ENCODE results near the gene CLK3.
"Not testable (repeated sequence)": the region's sequence is repeated elsewhere in the genome, so short reads cannot be mapped to it uniquely, and the experiment has no call there.

The CLK3 gene

GRCh38 chr15:74642348-74642733, 26.7 kb downstream of the CLK3 start:
- no peak for DNase-seq (ENCODE audit: low read depth in 2 of 2, low spot score in 1 of 2)

DNA sequence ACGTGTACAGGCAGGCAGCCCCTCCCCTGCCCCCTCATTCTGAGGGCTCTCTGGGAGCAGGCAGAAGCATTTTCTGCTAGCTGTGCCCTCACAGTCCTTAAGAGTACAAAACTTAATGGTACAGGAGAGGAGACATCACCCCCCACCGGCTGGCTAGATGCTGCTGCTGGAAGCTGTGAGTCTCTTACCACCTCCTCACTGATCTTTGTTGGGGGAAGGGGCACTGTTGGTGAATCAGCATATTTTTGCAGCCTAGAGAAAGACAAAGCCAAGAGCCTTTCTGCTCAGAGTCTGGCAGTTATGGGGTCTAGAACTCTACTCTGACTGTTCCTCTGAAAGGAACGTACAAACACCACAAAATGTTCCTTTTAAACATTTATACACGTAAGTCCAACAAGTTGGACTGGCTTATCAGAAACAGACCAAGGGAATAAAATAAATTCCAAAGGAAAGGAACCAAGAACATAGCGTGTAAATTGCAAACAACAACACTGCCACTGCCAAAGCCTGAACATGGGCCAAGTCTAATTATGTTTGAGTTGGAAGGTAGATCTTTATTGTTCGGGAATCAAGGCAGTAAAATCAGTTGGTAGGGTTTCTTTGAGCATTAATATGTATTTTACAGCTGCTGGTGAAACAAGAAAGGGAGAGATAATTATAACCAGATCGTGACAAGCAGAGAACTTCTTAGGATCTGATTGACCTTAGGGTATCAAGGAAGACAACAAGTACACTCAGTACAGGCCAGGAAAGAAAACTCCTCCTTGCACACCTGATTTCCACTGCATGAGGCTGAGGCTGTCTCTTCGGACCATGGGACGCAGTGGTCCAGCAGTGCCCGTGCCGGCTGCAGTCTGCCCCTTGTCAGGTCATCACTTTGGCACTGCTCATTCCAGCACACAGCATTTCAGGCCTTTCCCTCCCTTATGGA, 27.4 kb downstream of the CLK3 start:
- DNase-seq (ENCODE audit: low read depth in 2 of 2, low spot score in 1 of 2), result no peak

- DNase-seq (ENCODE audit: low read depth in 2 of 2, low spot score in 1 of 2), result no peak
Measured at GRCh38 chr15:74643665-74644204, 28.1 kb downstream of the CLK3 start.

DNA sequence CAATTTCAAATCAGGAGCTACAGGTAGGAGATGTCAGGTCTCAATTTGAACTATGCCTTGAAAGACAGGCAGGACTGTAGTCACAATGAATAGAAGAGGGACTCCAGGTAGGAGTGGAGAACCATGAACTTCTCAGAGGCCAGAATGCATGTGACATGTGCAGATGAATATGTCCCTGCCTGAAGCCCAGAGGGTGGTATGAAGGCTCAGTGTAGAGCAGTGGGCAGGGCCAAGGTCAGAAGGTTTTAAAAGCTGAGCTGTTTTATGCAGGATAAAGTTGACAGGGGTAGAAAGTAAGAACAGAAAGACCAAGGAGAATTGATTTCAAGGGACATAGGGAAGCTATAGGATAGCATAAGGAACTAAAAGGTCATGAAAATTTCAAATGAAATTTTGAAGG, 30.8 kb downstream of the CLK3 start:
- no peak for DNase-seq (ENCODE audit: low read depth in 2 of 2, low spot score in 1 of 2)

DNA sequence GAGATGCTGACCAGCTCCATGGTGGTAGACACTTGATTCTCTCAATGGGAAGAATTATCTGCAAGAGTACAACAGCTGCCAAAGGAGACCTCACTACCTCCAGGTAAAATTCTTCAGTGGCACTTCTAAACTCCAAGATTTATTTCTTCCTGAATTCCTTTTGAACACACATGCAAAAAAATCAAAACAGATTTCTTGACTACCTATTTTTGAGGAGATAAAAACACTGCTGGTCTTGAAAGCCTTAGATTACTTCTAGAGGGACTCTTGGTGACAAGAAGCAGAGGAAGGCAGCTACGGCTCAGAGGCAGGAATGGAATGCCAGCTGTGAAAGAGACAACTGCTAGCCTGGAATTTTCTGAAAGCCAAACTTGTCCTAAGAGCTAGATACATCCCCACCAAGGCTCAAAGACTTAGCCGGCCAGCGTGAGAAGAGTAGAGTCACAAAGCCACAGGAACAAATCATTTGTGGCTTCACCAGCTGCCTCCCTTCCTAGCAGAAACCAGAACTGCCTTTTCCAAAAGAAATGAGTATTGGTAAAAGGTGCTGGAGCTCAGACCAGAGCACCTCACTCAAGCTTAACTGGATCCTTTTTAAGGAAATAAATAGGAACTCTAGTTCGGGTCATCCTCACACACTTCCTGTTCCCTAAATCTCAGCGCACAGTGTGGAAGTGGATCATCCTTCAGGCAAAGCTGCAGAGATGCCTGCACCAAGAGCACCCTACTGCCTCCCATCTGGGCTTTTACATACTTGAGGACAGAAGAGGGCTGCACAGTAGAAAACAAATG, 32.6 kb downstream of the CLK3 start:
- no peak for DNase-seq (ENCODE audit: low read depth in 2 of 2, low spot score in 1 of 2)

DNA sequence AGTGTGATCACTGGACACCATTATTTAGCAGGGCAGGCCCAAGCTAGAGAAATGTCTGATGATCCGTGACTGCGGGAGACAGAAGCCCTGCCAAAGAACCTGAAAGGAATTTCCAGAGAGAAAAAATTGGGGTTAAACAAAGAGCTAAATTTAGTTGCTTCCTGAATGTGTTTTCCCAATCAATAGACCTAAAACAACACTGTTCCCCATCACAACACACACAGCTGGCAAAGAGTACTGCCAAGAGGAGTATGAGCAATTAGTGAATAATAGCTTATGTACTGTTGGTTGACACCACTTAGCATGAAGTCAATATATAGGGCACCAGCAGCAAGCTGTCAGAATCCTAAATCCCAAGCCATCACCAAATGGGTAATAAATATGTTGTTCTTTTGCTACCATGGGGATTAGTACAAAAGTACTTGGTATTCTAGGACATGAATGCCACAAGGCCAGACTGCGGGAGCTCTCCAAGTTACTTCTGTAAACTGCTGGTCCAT, 35.7 kb downstream of the CLK3 start:
- DNase-seq (ENCODE audit: low read depth in 2 of 2, low spot score in 1 of 2), result no peak

GRCh38 chr15:74653426-74654102, 37.9 kb downstream of the CLK3 start:
- no peak for DNase-seq (ENCODE audit: low read depth in 2 of 2, low spot score in 1 of 2)

DNA sequence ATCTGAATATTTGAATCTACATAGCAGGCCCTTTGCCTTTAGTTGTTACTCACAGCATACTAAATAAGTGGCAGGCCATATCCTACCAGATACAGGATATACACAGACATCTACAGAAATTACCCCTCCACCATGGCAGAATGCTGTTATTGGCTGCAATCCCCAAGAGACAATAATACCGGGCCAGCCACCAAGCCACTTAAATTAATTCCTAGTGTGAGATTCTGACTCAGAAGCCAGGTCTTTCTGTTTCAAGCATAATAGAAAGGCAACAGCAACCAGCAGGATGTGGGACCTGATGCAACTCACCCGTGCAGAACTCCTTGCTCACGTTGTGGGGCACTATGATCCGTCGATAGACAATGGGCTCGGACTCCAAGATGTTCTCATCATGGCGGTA, 39.8 kb downstream of the CLK3 start:
- no peak for DNase-seq (ENCODE audit: low read depth in 2 of 2, low spot score in 1 of 2)

- no peak for DNase-seq (ENCODE audit: low read depth in 2 of 2, low spot score in 1 of 2)
Measured at GRCh38 chr15:74656935-74657535, 41.4 kb downstream of the CLK3 start.

DNA sequence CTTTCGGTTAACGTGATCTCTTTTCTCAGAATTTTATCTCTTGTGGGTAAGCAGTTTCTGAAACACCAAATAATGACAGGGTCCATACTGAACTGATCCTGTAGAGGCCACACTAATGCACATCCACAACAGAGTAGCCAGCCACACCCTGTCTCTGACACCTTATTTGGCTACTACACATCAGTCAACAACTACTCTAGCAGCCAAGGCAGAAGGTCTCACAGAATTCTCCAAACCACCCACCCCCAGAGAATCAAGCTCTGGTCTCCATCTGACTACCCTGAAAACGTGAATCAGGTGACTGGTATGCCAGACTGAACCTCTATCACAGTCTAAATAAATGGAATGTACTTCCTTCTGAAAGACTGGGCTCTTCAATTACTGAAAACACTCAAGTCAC, 42.2 kb downstream of the CLK3 start:
- DNase-seq (ENCODE audit: low read depth in 2 of 2, low spot score in 1 of 2), result no peak

DNA sequence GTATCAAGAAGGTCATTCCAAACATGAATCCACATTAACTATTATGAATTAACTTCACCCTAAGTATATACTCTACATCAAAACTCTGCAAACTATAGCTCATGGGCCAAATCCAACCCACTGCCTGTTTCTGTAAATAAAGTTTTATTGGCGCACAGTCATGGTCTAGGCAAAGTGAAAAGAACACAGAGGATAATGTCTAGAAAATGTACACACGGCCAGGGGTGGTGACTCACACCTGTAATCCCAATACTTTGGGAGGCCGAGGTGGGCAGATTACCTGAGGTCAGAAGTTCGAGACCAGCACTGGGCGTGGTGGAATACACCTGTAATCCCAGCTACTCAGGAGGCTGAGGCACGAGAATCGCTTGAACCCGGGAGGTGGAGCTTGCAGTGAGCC, 45.6 kb downstream of the CLK3 start:
- not testable (repeated sequence) for DNase-seq (ENCODE audit: low read depth in 2 of 2, low spot score in 1 of 2)

DNA sequence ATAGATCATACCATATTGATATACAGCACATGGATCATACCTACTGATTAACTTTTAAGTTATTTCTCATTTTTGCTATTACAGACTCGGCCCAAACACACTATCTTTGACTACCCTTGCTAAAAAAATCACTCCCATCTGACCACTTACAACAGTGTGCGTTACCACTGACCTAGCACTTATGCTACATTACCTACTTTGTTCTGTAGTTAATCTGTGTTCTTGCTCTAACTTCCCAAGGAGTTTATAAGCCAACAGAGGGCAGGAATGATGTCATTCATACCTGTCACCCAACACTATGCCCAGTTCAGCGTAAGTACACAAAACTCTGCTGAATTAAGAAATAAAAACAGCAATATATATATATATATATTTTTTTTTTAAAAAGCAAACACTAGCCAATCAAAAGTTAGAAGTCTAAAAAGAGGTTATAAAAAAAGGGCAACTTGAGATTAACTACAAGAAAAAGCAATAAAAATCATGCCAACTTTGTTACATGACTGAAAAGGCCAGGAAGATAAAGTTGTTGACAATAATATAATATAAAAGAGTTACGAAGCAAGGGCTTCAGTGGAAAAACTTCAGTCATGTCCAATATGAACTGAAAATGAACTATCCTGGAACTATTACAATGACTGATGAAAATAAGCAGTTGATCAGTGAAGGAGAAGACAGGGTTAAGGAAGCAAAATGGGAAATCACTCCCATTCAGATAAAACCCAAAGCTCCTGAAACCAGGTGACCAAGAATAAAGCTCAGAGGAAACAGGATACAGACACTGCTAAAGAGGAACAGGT, 46.6 kb downstream of the CLK3 start:
- DNase-seq (ENCODE audit: low read depth in 2 of 2, low spot score in 1 of 2), result no peak

- DNase-seq (ENCODE audit: low read depth in 2 of 2, low spot score in 1 of 2), result no peak
Measured at GRCh38 chr15:74663303-74664027, 47.8 kb downstream of the CLK3 start.

GRCh38 chr15:74664028-74664616, 48.5 kb downstream of the CLK3 start:
- no peak for DNase-seq (ENCODE audit: low read depth in 2 of 2, low spot score in 1 of 2)

DNA sequence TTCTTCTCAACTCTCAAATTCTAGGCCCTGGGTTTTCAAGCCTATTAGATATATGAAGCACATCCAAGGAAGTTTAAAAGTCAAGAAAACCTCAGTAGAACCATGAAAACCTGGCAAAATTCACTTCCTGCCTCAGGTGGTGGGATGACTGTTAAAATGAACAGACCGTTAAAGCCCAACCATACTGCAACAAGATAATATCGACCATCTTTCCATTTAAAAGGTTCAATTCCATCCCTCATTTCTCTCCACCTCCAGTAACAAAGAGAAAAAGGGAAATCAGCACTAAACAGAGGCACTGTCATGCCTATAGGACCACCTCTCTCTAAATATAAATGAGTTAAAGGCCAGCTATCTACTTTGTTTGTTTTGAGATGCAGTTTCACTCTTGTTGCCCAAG, 49.0 kb downstream of the CLK3 start:
- no peak for DNase-seq (ENCODE audit: low read depth in 2 of 2, low spot score in 1 of 2)

DNA sequence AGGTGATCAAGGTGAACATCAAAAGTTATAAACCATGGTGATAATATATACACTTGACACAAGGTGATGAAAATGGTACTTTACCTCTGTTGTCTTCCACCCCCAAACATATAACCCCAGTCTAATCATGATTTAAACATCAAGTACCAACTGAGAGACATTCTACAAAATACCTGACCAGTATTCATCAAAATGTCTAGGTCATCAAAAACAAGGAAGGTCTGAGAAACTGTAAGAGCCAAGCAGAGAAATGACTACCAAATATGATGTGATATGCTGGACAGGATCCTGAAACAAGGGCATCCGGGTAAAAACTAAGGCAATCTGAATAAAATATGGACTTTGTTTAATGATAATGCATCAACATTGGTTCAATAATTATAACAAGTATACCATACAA, 52.3 kb downstream of the CLK3 start:
- DNase-seq (ENCODE audit: low read depth in 2 of 2, low spot score in 1 of 2), result no peak

DNA sequence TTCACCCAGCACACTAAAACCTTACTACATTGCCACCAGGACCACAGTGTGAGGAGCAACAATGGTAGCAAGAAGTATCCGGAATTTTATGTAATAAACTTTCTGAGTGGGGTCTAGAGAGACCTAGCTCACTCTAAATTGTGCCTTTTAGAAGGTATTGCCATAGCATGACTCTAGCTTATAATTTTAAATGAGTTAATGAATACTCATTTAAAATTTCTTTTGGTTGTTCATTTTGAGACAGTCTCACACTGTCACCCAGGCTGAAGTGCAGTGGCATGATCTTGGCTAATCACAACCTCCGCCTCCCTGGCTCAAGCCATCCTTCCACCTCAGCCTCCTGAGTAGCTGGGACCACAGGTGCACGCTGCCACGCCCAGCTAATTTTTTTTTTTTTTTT, 54.0 kb downstream of the CLK3 start:
- DNase-seq (ENCODE audit: low read depth in 2 of 2, low spot score in 1 of 2), result no peak

DNA sequence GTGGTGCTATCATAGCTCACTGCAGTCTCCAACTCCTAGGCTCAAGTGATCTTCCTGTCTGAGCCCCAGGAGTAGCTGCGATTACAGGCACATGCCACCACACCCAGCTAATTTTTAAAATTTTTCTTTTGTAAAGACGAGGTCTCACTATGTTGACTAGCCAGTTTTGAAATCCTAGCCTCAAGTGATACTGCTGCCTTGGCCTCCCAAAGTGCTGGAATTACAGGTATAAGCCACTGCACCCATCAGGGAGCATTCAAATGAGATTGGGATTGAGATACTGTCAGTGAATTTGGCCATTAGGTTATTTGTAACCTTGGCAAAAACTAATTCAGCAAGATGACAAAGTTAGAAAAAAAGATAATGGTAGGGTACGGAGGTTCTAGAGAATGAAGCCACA, 58.5 kb downstream of the CLK3 start:
- DNase-seq (ENCODE audit: low read depth in 2 of 2, low spot score in 1 of 2), result no peak

DNA sequence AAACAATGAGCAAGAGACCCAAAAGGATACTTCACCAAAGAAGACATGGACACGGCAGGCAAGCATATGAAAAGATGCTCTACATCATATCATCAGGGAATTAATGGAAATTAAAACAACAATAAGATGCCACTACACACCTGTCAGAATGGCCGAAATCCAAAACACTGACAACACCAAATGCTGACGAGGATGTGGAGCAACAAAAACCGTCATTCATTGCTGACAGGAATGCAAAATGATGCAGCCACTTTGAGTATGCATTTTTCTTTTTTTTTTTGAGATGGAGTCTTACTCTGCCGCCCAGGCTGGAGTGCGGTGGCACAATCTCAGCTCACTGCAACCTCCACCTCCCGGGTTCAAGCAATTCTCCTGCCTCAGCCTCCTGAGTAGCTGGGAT, 61.2 kb downstream of the CLK3 start:
- no peak for DNase-seq (ENCODE audit: low read depth in 2 of 2, low spot score in 1 of 2)

Data from stimulated activated CD8-positive, alpha-beta memory T cell treated with anti-CD3 and anti-CD28 coated beads, Interleukin-4, amount 100 ng/mL, for 1 hour (primary cell).